Measurements from ENCODE around the gene CHSY3.

The CHSY3 gene

GRCh38 chr5:129915415-129915814, 11.2 kb downstream of the CHSY3 start:
- TF ChIP-seq CTCF (IDR thresholded peaks at IDR 0.05) (no peak), ZFX (IDR thresholded peaks at IDR 0.05; ENCODE audit: borderline replicate concordance) (no peak)
- H3K27ac ChIP-seq = no peak overlapping the region

- TF ChIP-seq CTCF (IDR thresholded peaks at IDR 0.05) = no peak
- TF ChIP-seq ZFX (IDR thresholded peaks at IDR 0.05; ENCODE audit: borderline replicate concordance) = no peak
- no peak overlapping the region for H3K27ac ChIP-seq
Measured at GRCh38 chr5:129917224-129917623, 13.0 kb downstream of the CHSY3 start.

- H3K27ac ChIP-seq = no peak overlapping the region
- TF ChIP-seq ZFX (IDR thresholded peaks at IDR 0.05; ENCODE audit: borderline replicate concordance) (no peak), CTCF (IDR thresholded peaks at IDR 0.05) (no peak)
Measured at GRCh38 chr5:129921204-129921603, 16.9 kb downstream of the CHSY3 start.

GRCh38 chr5:129930221-129930620, 26.0 kb downstream of the CHSY3 start:
- TF ChIP-seq CTCF (IDR thresholded peaks at IDR 0.05) (no peak), ZFX (IDR thresholded peaks at IDR 0.05; ENCODE audit: borderline replicate concordance) (no peak)
- H3K27ac ChIP-seq = no peak overlapping the region

- H3K27ac ChIP-seq = no peak overlapping the region
- no peak for TF ChIP-seq ZFX (IDR thresholded peaks at IDR 0.05; ENCODE audit: borderline replicate concordance)
- no peak for TF ChIP-seq CTCF (IDR thresholded peaks at IDR 0.05)
Measured at GRCh38 chr5:129935626-129936025, 31.4 kb downstream of the CHSY3 start.

- TF ChIP-seq ZFX (IDR thresholded peaks at IDR 0.05; ENCODE audit: borderline replicate concordance) = no peak
- no peak for TF ChIP-seq CTCF (IDR thresholded peaks at IDR 0.05)
- H3K27ac ChIP-seq = no peak overlapping the region
Measured at GRCh38 chr5:129938077-129938476, 33.8 kb downstream of the CHSY3 start.

- TF ChIP-seq ZFX (IDR thresholded peaks at IDR 0.05; ENCODE audit: borderline replicate concordance) (no peak), CTCF (IDR thresholded peaks at IDR 0.05) (no peak)
- no peak overlapping the region for H3K27ac ChIP-seq
Measured at GRCh38 chr5:129943936-129944335, 39.7 kb downstream of the CHSY3 start.

Measured in 22Rv1 (cell line).